Neural cell (in vitro differentiated cells): ENCODE results near the gene COTL1. TPM values are rescaled to one million over a fixed set of nuclear protein-coding genes. Genes with fewer than 3 reads are reported as not detected.

ENCODE experiments used
- H2AFZ ChIP-seq: fragments of 200-600, 300-800 bp; sonication (generic), shearing (Covaris generic); 2 replicates; pipeline ENCODE4 v1.6.0; 2014; ENCODE audit warnings: low read depth, mild to moderate bottlenecking, antibody characterized with exemption, low read length, moderate library complexity
- H3F3A ChIP-seq: fragments of 200-600 bp; shearing (Covaris generic); 2 replicates; pipeline ENCODE4 v1.6.1; 2016; ENCODE audit warnings: mild to moderate bottlenecking, moderate library complexity, mixed read lengths, antibody characterized with exemption, low read length; ENCODE audit not compliant: insufficient read depth, poor library complexity, severe bottlenecking
- H3K27ac ChIP-seq: fragments of 200-600, 300-800 bp; sonication (generic), shearing (Covaris generic); 2 replicates; pipeline ENCODE4 v1.5.1; 2014; ENCODE audit warnings: mild to moderate bottlenecking, low read length, moderate library complexity
- H3K27me3 ChIP-seq: fragments of 300-800, 200-600 bp; sonication (generic), shearing (Covaris generic); 2 replicates; pipeline ENCODE4 v1.6.0; 2014; ENCODE audit warnings: mild to moderate bottlenecking, low read depth, low read length, moderate library complexity; ENCODE audit not compliant: insufficient read depth
- H3K36me3 ChIP-seq: fragments of 300-800, 200-600 bp; sonication (generic), shearing (Covaris generic); 2 replicates; pipeline ENCODE4 v1.5.1; 2014; ENCODE audit warnings: mild to moderate bottlenecking, antibody characterized with exemption, low read length, moderate library complexity; ENCODE audit not compliant: insufficient read depth
- H3K4me2 ChIP-seq: fragments of 300-800, 200-600 bp; sonication (generic), shearing (Covaris generic); 2 replicates; pipeline ENCODE4 v1.6.0; 2014; ENCODE audit warnings: mild to moderate bottlenecking, low read length
- H3K4me3 ChIP-seq: fragments of 300-800, 200-600 bp; sonication (generic), shearing (Covaris generic); 2 replicates; pipeline ENCODE4 v1.5.1; 2014; ENCODE audit warnings: mild to moderate bottlenecking, low read length, moderate library complexity
- H3K79me2 ChIP-seq: fragments of 200-600 bp; shearing (Covaris generic); replicated peaks from 2 replicates; pipeline ENCODE4 v1.6.0; 2014; ENCODE audit warnings: mild to moderate bottlenecking, low read length, moderate library complexity; ENCODE audit not compliant: insufficient read depth
- H3K9ac ChIP-seq: fragments of 300-800, 200-600 bp; sonication (generic), shearing (Covaris generic); 2 replicates; pipeline ENCODE4 v1.6.1; 2016; ENCODE audit warnings: mild to moderate bottlenecking, low read length, mixed read lengths
- H3K9me2 ChIP-seq: fragments of 200-600 bp; shearing (Covaris generic); 2 replicates; pipeline ENCODE4 v1.6.1; 2016; ENCODE audit warnings: mild to moderate bottlenecking, low read length, mixed read lengths; ENCODE audit not compliant: insufficient read depth
- H3K9me3 ChIP-seq: fragments of 200-600, 300-800 bp; sonication (generic), shearing (Covaris generic); 2 replicates; pipeline ENCODE4 v1.6.1; 2016; ENCODE audit warnings: mild to moderate bottlenecking, mixed run types, low read length, moderate library complexity, mixed read lengths
- H4K20me1 ChIP-seq: fragments of 200-600 bp; shearing (Covaris generic); 2 replicates; pipeline ENCODE4 v1.6.1; 2016; ENCODE audit warnings: mild to moderate bottlenecking, mixed run types; ENCODE audit not compliant: insufficient read depth
- EP300 ChIP-seq: fragments of 450-650 bp; conservative IDR thresholded peaks from 2 replicates; pipeline ENCODE4 v1.6.1; 2014; ENCODE audit warnings: antibody characterized with exemption, mild to moderate bottlenecking, moderate library complexity; ENCODE audit not compliant: poor library complexity, severe bottlenecking
- EZH2 ChIP-seq: fragments of 200-600, 300-800 bp; shearing (Covaris generic), sonication (generic); IDR thresholded peaks from 2 replicates; pipeline ENCODE4 v1.6.1; 2014; ENCODE audit warnings: antibody characterized with exemption, low read length, borderline replicate concordance, mild to moderate bottlenecking; ENCODE audit not compliant: insufficient read depth, poor library complexity, severe bottlenecking
- MXI1 ChIP-seq: fragments of 450-650 bp; conservative IDR thresholded peaks from 2 replicates; pipeline ENCODE4 v1.6.1; 2014; ENCODE audit warnings: antibody characterized with exemption, mild to moderate bottlenecking; ENCODE audit not compliant: poor library complexity, severe bottlenecking
- POLR2AphosphoS5 ChIP-seq: IDR thresholded peaks from 2 replicates; pipeline ENCODE4 v1.6.1; 2012
- RAD21 ChIP-seq: fragments of 450-650 bp; conservative IDR thresholded peaks from 2 replicates; pipeline ENCODE4 v1.6.1; 2014; ENCODE audit warnings: antibody characterized with exemption, mild to moderate bottlenecking, moderate library complexity
- SMC3 ChIP-seq: fragments of 450-650 bp; conservative IDR thresholded peaks from 2 replicates; pipeline ENCODE4 v1.6.1; 2014; ENCODE audit warnings: antibody characterized with exemption, mild to moderate bottlenecking, moderate library complexity; ENCODE audit not compliant: poor library complexity
- TAF1 ChIP-seq: IDR thresholded peaks from 2 replicates; pipeline ENCODE4 v1.6.1; 2012; ENCODE audit warnings: low read depth
- polyA plus RNA-seq: library from polyadenylated mRNA; depleted of rRNA; stranded (reverse); fragments of >200 nt; gene quantifications from 2 replicates; pipeline ENCODE4 v1.2.3, GENCODE V29; 2014
- TF ChIP-seq, protein P1 (sequence below): IDR thresholded peaks from 2 replicates; pipeline ENCODE4 v1.6.1; 2012; ENCODE audit warnings: borderline replicate concordance
- TF ChIP-seq, protein P2 (sequence below): fragments of 450-650 bp; IDR thresholded peaks from 2 replicates; pipeline ENCODE4 v1.5.1; 2014; ENCODE audit warnings: antibody characterized with exemption, mild to moderate bottlenecking, moderate library complexity; ENCODE audit not compliant: poor library complexity, severe bottlenecking

The COTL1 gene
- polyA plus RNA-seq, 1 donor from 2014 or later: 86.6 TPM

DNA sequence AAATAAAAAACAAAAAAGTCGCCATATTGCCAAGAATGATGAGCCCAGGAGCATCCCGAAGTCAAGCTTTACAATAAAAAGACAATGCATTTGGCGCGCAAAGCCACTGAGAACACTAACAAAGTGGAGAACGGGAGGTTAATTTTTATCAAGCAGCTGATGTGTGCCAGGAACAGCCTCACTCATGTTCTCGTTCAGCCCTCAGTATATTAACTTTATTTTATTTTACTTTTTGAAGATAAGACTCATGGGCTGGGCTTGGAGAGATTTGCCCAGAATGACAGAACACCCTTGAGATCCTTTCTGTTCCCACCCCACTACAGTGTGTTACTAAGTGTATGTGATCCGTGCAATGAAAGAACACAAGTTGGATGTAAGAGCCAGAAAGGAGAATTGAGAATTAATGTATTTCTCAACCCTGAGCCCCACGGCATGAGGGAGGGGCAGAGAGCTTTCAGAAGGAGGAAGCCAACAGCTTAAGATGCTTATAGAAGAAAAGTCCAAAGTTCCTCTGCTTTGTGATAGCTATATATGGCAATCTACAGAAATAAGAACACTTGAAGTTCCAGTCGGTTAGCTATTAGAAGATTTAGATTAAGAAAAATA, 48.4 kb downstream of the COTL1 start (continued):
- no peak for TF ChIP-seq RAD21
- no peak for TF ChIP-seq EP300

DNA sequence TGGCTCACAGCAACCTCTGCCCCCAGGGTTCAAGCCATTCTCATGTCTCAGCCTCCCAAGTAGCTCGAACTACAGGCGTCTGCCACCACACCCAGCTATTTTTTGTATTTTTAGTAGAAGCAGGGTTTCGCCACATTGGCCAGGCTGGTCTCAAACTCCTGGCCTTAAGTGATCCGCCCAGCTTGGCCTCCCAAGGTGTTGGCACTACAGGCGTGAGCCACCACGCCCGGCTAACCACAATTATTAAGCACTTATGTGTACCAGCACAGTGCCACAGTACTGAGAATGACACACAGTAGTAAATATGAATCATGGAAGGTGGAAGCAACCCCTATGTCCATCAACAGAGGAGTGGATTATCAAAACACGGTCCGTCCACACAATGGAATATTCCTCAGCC, 49.8 kb downstream of the COTL1 start:
- H3K9ac ChIP-seq: no peak overlapping the region

DNA sequence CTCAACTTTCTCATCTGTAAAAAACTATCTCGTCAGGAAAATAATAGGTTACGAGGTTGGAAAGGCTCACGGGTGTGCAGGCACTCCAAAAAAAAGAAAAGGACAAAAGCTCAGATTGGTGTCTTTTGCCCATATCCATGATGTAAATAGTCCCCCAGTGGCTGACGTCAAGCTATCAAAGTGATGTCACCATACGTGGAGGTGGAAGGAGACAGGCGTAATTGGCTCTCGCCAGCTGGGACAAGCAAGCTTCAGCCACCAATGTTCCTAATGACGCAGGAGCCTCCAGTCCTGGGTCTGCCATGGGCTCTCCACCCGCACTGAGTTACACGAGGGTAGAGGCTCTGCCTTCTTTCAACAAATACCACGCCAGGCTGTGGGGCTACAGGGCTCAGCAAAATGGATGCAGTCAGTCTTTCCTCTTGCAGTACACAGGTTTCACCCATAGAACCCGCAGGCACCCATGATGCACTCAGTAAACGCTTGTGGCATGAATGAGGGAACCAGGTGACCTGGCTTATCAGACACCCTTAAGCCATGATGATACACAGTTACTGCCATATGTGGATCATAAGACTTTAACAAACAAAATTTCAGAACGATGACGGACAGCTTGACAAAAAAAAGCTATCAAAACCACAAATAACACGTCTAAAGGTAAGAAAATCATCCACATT, 50.5 kb downstream of the COTL1 start:
- no peak overlapping the region for H2AFZ ChIP-seq
- no peaks in the 10 kb centered on the region for H3K79me2 ChIP-seq
- H3F3A ChIP-seq: no peaks in the 10 kb centered on the region
- peak overlapping the region; percentile 2 for H3K9ac ChIP-seq
- no peaks in the 10 kb centered on the region for H3K9me2 ChIP-seq
- H3K36me3 ChIP-seq: no peaks in the 10 kb centered on the region
- no peak overlapping the region for H3K4me3 ChIP-seq
- H3K27ac ChIP-seq: peak overlapping the region; percentile 36
- no peak overlapping the region for H3K4me2 ChIP-seq
- no peaks in the 10 kb centered on the region for H3K9me3 ChIP-seq
- H4K20me1 ChIP-seq: no peaks in the 10 kb centered on the region
- H3K27me3 ChIP-seq: no peaks in the 10 kb centered on the region
- TF ChIP-seq SMC3 (no peak), TAF1 (no peak), EP300 (no peak), EZH2 (no peak), RAD21 (no peak), POLR2AphosphoS5 (no peak)
- TF ChIP-seq, protein P1, sequence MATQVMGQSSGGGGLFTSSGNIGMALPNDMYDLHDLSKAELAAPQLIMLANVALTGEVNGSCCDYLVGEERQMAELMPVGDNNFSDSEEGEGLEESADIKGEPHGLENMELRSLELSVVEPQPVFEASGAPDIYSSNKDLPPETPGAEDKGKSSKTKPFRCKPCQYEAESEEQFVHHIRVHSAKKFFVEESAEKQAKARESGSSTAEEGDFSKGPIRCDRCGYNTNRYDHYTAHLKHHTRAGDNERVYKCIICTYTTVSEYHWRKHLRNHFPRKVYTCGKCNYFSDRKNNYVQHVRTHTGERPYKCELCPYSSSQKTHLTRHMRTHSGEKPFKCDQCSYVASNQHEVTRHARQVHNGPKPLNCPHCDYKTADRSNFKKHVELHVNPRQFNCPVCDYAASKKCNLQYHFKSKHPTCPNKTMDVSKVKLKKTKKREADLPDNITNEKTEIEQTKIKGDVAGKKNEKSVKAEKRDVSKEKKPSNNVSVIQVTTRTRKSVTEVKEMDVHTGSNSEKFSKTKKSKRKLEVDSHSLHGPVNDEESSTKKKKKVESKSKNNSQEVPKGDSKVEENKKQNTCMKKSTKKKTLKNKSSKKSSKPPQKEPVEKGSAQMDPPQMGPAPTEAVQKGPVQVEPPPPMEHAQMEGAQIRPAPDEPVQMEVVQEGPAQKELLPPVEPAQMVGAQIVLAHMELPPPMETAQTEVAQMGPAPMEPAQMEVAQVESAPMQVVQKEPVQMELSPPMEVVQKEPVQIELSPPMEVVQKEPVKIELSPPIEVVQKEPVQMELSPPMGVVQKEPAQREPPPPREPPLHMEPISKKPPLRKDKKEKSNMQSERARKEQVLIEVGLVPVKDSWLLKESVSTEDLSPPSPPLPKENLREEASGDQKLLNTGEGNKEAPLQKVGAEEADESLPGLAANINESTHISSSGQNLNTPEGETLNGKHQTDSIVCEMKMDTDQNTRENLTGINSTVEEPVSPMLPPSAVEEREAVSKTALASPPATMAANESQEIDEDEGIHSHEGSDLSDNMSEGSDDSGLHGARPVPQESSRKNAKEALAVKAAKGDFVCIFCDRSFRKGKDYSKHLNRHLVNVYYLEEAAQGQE: no peak

More for the DNA sequence above, 49.8 kb downstream of the COTL1 start:
- no peaks in the 10 kb centered on the region for H4K20me1 ChIP-seq
- H3K27ac ChIP-seq: no peak overlapping the region
- H3K9me3 ChIP-seq: no peaks in the 10 kb centered on the region
- TF ChIP-seq, protein P1: no peak
- TF ChIP-seq SMC3 (no peak), EP300 (no peak), MXI1 (no peak), EZH2 (no peak), TAF1 (no peak), POLR2AphosphoS5 (no peak), RAD21 (no peak)
- TF ChIP-seq, protein P2, sequence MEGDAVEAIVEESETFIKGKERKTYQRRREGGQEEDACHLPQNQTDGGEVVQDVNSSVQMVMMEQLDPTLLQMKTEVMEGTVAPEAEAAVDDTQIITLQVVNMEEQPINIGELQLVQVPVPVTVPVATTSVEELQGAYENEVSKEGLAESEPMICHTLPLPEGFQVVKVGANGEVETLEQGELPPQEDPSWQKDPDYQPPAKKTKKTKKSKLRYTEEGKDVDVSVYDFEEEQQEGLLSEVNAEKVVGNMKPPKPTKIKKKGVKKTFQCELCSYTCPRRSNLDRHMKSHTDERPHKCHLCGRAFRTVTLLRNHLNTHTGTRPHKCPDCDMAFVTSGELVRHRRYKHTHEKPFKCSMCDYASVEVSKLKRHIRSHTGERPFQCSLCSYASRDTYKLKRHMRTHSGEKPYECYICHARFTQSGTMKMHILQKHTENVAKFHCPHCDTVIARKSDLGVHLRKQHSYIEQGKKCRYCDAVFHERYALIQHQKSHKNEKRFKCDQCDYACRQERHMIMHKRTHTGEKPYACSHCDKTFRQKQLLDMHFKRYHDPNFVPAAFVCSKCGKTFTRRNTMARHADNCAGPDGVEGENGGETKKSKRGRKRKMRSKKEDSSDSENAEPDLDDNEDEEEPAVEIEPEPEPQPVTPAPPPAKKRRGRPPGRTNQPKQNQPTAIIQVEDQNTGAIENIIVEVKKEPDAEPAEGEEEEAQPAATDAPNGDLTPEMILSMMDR: no peak
- H3K79me2 ChIP-seq: no peaks in the 10 kb centered on the region
- H3K9me2 ChIP-seq: no peaks in the 10 kb centered on the region
- no peaks in the 10 kb centered on the region for H3K36me3 ChIP-seq
- H3K27me3 ChIP-seq: no peaks in the 10 kb centered on the region
- H3K4me3 ChIP-seq: no peak overlapping the region
- no peak overlapping the region for H3K4me2 ChIP-seq
- no peak overlapping the region for H2AFZ ChIP-seq
- no peaks in the 10 kb centered on the region for H3F3A ChIP-seq
